GM18526 (cell line): ENCODE measurements around the gene PAQR4.

Experiments
- POLR2A ChIP-seq: IDR thresholded peaks from 3 replicates; pipeline ENCODE4 v1.6.1; 2011; ENCODE audit not compliant: insufficient read length; ENCODE audit errors: extremely low read depth

PAQR4 gene

DNA sequence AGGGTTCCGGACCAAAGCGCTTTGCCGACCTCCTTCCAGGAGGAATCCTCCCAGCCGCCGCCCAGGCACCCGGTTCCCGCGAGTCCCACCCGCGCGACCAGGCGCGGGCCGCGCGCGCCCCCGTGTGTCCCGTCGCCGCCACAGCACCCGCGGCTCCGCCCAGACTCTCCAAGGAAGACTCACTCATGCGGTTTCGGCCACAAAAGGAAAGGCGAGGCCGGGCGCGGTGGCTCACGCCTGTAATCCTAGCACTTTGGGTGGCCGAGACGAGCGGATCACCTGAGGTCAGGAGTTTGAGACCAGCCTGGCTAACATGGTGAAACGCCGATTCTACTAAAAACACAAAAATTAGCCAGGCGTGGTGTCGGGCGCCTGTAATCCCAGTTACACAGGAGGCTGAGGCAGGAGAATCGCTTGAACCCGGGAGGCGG is 14.6 kb downstream of the PAQR4 start:
- TF ChIP-seq POLR2A, result no peak

DNA sequence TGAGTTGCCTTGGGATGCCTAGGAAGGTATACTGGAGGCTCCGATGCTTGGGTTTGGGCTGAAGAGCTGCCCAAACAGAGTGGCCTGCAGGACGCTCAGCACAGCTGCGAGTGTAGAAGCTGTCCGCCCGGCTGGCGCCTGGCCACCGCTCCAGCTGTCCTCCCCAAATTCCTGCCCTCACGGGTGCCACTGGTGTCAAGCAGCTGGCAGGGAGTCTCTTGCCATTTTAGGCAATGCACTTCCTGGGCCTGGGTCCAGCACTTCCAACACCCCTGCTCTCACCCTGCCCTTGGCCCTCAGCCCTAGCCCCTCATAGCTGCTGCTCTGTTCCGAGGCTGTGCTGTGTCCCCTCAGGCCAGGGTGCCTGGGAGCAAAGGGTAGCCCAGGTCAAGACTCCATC is 16.3 kb downstream of the PAQR4 start:
- TF ChIP-seq POLR2A, result no peak

DNA sequence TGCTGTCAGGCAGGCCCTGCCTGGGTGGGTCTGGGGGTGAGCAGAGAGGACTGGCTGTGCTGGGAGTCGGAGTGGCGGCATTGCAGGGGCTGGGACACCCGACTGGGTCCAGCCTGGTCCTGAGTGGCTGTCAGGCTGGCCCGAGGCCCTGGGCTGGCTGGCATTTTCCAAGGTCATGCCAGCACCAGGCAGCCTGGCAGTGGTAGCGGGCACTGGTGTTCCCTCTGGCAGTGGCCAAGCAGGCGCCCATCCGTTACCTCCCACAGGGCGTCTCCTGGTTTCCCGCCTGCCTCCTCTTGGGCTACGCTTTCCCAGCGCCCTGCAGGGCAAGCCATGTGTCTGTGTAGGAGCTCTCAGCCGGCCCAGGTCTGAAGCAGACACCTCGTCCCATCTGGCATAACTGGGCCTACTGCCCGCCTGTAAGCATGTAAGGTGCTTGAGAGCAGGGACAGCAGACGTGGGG is 16.8 kb downstream of the PAQR4 start:
- TF ChIP-seq POLR2A, result no peak

DNA sequence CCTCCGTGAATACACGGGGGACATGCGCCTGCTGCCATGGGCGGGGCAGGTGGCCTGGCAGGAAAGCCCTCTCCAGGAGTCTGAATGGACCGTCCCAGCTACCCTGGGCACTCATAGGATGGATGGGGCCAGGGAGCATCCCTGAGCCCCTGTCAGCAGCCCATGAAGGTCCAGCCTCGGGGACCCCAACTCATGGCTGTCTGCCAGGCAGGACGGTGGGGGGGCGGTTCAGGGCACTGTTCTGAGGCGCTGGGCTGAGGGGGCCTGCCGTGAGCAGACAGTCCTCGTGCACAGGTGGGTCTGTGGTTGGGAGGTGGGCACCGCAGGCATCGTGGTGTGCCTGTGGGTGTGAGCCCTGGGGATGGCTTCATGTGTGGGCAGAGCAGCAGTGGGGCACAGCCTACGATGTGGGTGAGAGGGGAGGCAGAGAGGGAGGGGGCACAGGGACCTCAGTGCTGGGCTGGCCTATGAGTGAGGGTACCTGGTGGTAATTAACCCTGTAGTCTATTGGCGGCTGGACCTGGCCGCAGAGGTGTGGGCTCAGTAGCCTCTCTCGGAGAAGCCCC is 17.6 kb downstream of the PAQR4 start:
- no peak for TF ChIP-seq POLR2A

DNA sequence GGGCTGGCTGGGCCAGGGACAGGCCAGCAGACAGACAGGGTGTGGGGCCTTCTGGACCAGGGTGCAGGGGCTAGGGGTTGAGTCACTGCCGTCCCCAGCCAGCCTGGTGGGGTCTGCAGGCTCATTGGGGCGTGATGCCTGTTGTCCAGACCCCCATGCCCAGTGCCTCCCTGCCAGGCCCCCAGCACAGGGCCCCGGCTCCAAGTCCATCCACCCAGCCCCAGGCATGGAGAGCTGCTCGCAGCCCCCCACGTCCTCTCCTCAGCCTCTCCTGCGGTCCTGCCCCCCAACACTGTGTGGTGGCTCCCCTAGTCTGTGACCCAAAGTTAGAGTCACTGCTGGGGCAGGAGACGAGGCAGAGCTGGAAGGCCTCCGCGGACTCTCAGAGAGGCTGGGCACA is 18.1 kb downstream of the PAQR4 start:
- TF ChIP-seq POLR2A, result no peak

DNA sequence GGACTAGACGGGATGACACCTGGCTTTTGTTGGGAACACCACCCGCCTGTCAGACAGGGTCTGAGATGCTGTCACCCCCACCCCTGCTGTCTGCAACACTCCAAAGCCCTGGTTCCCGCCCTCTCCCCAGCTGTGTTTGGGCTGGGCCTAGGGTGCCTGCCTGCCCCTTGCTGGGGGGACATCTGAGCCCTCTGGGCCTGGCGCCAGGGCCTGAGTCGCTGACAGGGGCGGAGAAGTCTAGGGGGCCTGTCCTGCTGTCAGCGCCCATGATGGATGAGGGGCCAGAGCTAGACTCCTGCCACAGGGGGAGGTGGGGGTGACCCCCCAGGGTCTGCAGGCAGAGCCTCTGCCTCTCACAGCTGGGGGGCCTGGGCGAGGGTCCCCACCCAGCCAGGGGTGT is 18.7 kb downstream of the PAQR4 start:
- TF ChIP-seq POLR2A, result no peak

DNA sequence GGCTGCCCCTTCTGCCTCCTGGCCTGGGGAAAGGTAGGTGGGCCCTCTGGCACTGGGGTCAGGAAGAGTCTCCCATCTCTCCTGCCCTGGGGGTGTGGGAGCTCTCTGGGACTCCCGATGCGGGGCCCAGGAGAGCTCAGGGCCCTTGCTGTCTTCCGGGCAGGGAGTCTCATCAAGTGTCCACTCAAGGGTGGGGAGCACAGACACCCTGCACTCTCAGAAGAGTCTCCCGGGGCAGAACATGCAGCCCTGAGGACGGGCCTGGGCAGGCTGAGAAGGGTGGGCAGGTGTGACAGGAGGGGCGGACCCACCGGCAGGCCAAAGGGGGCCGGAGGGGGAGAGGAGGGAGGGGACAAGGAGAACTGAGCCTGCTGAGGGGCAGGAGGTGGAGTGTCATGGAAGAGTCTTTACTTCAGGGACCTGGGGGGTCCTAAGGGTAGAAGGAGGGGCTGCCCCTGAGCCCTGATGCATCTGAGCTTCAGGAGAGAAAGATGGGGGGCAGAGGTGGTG is 19.5 kb downstream of the PAQR4 start:
- no peak for TF ChIP-seq POLR2A

DNA sequence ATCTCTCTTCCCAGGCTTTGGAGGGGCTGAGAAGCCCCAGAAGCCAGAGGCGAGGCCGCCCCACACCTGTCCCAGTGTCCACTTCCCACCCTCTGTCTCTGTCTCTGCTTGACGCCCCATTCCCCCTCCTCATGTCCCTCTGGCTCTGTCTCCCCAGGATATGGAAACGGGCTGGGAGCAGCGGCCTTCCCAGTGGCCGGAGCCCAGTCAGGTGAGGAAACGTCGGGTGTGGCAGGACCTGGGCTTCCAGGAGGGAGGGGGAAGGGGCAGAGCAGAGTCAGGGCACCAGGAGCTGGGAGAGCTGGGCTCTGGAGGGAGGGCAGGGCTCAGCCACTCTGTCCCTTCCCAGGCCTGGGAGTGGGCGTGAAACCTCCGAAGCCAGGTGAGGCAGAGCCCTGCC is 21.7 kb downstream of the PAQR4 start:
- no peak for TF ChIP-seq POLR2A

DNA sequence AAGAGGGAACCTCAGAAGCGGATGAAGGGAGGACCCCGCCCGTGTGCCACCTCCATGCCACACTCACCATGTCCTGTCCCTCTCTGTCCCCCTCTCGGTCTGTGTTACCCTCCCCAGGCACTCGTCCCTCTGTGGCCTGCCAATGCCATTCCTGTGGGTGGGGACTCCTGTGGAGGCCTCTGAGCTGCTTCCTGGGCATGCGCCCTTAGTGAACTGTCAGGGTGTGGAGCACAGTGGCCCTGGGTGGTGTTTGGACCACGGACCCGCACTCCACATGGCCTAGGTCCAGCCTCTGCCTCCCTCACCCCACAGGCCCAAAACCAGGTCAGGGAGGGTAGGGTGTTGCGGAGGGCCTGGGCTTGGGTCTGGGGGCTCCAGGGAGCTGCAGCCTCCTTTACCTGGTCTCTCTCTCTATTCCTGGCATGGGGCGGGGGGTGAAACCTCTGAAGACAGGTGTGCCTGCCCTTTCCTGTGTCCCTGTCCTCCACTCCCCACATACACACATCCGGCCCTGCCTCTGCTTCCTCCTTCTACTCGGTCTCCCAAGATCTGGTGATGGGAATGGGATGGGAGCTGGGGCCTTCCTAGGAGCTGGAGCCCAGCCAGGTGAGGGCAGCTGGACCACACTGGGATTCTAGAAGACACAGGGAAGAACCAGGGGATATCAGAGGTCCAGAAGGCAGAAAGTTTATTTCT is 22.6 kb downstream of the PAQR4 start:
- TF ChIP-seq POLR2A, result no peak

DNA sequence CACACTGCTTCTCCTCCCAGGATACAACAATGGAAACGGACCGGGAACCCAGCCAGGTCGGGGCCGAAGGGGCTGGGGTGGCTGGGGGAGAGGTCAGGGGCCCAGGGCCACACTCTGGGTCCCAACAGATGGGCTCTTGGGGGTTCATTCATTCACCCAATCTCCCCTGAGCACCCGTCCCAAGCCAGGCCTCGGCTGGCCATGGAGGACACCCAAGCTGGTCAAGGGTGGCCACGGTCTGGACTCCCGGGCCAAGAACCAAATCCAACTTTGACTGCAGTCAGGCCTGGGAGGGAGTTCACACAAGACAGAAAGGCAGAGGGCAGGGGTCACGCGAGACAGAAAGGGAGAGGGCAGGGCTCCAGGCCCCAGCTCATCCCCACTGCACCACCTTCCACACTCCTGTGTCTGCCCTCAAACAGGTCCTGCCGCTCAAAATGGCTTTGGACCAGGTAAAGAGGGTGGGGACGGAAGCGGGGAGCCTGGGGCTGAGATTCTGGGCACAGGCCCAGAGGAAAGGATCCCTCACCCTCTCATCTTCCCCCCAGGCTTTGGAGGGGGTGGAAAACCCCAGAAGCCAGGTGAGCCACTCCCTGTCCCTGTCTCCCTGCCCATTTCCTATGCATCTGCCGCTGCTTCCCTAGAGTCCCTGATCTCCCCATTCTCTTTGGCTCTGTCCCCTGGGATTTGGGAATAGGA is 23.4 kb downstream of the PAQR4 start:
- TF ChIP-seq POLR2A, result no peak

DNA sequence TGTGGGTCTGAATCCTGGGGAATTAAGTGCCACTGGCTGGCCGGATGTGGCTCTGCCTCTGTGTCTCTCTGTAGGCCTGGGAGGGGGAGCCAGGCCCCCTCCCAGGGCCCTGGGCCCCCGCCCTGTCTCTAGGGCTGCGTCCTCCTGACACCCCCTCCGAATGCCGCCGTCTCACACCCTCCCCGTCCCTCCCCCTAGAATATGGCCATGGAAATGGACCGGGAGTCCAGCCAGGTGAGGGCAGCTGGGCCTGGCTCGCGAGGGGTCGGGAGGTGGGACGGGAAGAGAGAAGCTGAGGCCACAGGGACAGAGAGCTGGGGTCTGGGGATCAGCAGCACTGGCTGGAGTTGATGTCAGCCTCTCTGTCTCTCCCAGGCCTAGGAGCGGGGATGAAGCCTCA is 27.1 kb downstream of the PAQR4 start:
- TF ChIP-seq POLR2A, result no peak

DNA sequence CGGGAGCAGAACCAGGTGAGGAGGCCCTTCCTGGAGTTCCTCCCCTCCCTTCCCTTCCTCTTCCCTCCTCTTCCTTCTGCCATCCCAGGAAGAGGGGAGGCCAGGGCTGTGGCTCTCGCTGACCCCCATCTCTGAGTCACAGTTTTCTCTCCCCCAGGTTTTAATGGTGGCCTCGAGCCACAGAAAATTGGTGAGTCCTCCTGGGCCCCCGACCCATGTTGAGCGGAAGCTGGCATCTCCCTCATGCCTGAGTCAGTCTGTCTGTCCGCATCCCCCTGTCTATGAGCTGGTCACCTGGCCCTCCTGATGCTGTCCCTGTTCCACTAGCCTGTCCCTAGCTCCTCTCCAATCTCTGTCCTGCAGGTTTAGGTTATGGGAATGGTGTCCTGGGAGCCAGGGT is 30.8 kb downstream of the PAQR4 start:
- TF ChIP-seq POLR2A, result no peak

DNA sequence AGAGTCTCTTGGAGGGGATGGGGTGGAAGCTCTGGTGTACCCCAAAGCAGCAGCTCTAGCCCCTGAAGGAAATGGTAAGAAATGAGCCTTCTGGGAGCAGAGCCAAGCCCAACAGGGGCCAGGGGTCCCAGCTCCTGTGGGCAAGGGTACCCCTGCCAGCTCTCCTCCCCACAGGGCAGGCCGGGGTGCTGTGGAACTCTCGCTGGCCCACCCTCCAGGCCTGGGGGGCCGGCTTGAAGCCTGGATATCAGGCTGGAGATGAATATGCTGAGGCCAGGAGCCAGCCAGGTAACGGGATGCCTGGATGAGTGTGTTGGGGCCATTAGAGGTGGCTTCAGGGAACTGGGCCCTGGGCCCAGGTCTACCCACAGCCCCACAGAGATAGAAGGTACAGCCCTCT is 31.4 kb downstream of the PAQR4 start:
- TF ChIP-seq POLR2A, result no peak

DNA sequence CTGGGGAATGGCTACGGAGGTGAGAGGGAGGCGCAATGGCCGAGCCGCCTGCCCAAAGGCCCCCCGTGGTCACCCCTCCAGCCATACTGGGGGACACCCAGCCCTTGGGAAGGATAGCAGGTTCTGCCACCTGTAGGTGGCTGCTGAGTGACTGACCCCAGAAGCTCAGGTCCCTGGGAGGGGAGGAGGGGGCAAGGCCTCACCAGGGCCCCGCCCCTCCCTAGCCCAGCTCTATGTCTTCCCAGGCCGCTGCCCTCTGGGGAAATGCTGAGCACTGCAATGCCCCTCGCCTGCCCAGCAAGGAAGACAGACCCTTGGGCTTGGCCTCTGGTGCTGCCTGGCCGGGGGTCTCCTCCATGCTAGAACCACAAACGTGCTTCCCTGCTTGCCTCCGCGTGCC is 32.2 kb downstream of the PAQR4 start:
- no peak for TF ChIP-seq POLR2A

DNA sequence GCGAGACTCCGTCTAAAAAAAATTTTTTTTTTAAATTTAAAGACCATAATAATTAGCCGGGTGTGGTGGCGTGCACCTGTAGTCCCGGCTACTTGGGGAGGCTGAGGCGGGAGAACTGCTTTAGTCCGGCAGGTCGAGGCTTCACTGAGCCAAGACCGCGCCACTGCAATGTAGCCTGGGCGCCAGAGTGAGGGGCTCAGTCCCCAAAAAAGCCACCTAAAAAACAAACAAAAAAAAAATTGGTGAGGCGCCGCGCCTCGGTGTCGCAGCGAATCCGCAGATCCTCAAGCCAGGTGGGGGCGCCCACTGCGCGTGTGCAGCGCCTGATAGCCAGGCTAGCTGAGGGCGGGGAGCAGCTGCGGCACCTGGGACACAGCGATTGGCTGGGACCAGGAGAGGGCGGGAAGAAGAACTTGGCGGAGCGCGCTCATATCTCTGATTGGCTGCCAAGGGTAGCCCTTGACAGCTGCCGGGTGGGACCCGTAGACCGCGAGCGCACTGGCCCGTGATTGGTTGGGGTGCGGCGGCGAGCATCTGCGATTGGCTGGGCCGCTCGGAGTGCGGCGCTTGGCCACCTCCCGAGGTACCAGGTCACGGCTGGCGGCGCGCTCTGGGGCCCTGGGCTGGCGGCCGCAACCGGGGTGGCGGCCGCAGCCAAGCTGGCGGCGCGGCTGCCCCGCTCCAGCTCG is 34.6 kb downstream of the PAQR4 start:
- no peak for TF ChIP-seq POLR2A

DNA sequence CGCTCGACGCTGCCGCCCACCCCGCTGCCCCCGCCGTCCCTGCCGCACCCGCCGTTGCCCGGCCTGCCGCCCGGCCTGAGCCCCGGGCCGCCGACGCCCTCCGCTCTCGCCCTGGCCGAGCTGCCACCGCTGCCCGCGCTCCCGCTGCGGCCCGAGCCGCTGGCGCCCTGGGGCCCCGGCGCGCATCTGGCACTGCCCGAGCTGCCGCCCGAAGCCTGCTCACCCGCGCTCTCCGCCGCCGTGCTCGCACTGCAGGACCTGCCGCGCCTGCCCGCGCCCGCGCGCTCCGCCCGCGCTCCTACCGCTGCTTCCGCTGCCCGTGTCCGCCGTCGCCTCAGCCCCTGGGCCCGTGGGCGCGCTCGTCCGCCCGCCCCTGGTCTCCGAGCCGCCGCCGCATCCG is 35.2 kb downstream of the PAQR4 start:
- TF ChIP-seq POLR2A, result no peak
